GM21360 (cell line): Measurements from ENCODE around the gene LRMDA.

Experiments used
- ATAC-seq: cut with Tn5 transposase; IDR thresholded peaks from one replicate; pipeline ENCODE4 v1.9.1; 2021; ENCODE audit warnings: mild to moderate bottlenecking, moderate library complexity; ENCODE audit not compliant: unreplicated experiment

Gene LRMDA

DNA sequence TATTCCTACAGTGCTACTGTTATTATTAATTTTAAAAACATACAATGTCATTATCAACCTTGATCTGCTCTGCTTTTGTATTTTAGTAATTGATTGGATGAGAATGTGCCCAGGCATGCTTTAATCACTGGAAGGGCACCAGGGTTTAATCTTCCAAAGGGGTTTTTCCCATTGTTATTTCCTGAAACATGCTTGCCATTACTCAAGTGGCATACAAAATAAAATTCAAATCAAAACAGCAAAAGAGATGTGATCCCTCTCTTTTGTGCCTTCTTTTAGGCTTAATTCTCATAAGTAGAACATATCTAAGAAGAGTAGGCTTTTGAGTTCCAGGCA, 963.3 kb downstream of the LRMDA start:
- ATAC-seq = no peak

DNA sequence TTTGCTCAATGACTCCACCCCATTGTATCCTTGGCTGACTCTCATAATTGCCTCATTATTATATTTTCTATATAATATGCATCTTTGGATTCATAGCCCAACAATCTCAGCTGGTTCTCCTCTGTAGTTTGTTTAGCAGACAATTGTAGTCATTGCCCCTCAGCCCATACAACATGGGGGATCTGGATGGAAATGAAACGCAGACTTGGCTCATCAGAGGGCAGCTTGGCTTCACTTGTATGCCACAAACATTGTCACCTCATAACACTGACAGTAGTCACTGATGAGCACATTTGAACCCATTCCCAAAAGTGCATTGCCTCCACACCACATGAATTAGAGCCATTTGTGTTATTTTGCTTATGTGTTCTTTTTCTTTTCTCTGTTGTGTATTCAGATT, 963.8 kb downstream of the LRMDA start:
- ATAC-seq = no peak

DNA sequence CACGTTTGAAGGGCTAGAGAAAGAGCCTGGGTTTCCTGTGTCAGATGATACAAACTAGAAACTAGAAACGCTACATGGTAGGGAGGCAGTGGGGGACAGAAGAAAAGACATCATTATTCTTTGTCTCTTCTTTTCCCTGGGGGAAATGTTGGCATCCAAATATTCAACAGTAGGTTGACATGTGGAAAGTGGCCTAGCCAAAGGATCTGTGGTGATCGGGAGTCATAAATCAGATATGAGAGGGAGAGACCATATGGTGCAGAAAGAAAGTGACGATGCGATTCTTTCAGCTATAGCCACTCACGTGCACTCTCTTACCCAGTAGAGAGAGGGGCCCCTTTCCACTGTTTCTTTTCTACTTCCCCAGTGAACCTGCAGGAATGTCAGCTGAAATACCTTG, 964.7 kb downstream of the LRMDA start:
- no peak for ATAC-seq

DNA sequence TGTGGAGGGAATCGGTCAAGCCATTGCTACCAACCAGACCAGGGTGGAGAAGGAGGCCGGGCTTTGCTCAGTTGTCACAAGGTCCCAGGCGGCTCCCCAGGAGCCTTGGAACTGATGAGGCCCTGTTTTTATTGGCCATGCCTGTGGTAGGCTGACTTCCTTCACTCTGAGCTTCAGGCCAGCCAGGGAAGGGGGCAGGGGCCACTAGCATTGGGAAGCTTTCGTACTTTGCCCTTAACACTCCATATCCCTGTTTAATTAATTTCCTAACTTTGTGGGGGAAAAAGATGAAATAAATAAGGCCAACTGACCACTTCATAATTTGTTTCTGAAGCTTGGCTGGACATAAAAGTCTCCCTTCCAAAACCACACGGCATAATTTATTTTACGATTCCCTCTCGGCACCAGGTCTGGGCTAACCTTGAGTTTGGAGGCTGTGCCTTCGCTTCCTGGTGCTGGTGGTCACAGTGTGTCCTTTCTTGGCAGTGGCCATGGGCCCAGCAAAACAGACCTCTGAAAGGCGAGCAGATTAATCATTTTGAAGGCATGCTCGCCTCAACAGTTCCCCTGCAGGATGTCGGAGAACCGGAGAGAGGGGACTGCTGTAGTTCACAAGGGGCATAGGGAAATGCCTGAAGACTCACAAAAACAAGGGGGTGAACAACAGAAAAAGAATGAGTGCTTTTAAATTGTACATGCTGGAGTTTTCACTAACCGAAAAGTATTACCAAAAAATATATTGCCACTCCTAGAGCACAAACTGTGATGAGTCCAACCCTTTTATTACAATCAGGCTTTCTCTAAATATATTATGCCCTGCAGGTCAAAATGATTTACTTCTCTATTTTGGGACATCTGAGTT, 966.0 kb downstream of the LRMDA start:
- no peak for ATAC-seq

DNA sequence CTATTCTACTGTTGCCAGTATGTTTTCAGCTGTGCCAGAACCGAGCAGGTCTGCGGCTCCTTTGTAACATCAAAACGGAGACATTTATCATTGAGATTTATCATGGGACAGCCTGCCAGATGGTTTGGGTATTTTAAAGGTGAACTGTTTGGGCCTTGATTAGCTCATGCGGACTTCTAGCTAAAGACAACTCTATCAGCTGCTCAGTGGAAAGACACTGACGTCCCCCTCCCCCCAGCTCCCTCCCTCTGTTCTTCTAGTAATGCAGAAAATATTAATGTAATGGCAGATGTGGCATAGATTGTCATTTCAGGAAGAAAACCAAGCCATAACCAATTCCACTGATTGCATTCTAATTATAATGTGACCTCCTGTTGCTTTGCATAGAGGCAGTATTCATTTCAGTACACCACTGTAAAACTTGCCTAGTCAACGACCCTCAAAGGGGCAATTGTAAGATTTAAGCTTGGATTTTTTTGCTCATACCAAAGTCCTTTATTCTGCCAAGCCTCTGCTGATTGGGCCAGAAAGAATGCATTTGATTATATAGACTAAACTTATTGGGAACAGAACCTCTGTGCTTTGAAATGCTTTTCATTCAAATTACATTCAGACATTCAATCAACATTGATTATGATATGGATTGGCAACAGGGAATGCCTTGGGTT, 966.8 kb downstream of the LRMDA start:
- ATAC-seq = no peak

DNA sequence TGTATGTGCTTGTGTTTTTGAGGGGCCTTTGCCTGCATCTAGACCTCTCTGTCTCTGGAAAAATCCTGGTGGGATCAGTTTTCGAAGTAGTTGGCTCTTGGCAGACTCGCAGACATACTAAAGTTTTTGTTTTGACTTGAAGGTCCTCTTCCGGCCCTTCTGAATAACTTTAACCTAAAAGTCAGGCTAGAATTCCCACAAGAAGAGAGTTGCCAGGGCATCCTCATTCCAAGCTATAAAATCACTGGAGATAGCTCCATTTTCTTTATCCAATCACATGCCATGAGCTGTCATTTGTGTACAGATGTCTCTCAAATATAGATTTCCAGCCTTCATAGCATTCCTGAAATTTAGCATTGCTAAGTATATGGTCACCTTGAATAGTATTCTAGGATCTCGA, 967.8 kb downstream of the LRMDA start:
- no peak for ATAC-seq

DNA sequence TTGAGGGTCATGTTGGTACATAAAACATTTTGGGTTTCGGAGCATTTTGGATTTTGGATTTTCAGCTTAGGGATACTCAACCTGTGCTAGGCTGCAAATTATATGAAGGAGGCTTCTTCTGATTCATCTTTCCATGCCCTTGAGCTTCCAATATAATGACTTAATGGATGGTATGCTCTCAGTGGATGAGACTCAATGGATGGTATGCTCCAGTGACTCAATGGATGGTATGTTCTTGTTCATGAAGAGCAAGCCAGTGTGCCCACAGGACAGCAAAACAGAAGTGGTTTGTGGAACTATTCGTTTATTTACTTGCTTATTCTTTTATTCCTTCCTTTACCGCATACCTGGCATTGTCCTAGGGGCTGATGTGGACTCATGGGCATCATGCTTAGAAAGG, 969.6 kb downstream of the LRMDA start:
- no peak for ATAC-seq

DNA sequence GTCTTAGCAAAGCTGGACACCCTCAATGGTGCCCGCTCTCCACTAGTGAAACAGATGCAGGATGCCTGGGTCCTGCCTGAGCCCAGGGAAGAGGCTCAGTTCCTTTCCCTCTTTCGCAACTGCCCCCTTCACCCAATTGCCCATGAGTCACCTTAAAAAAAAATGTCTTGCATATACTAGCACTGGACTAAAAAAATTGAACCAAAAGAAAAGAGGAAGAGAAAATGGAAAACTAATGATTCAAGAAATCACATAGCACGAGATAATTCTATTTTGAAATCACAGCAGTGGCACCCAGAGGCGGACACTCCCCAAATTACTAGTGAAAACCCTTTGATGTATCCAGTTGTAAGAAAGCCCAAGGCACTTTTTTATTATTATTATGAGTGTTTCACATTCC, 972.5 kb downstream of the LRMDA start:
- ATAC-seq = no peak

DNA sequence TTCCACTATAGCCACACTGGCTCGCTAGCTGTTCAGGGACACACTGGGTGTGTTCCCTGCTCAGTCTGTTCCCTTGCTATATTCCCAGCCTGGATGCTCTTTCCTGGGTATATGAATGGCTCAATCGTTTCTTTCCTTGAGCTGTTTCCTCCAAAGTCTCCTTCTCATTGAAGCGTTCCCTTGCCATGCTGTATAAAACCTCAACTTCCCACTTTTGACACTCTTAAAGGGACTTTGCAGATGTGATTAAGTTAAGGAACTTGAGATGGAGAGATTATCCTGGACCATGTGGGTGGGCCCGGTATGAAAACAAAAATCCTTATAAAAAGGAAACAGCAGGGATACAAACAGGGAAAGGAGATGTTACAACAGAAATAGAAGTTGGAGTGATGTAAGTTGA, 973.1 kb downstream of the LRMDA start:
- no peak for ATAC-seq

DNA sequence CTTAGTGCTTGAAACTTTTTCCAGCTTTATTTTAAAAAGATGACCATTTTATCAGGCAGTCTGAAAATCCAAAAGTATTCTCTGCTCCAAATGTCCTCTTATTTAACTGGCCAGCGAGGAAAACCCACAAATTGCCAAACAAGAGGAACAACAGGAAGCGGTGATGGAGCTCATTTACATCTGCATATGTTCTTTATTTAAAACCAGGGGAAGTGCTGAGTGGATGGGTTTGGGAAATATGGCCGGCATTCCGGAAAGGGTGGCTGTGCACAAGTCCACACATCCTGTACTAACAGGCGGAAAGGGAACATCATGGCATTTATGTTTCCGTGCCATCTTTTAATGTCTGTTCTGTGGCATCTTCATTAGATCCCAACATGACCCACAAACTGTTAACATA, 974.5 kb downstream of the LRMDA start:
- ATAC-seq = no peak

DNA sequence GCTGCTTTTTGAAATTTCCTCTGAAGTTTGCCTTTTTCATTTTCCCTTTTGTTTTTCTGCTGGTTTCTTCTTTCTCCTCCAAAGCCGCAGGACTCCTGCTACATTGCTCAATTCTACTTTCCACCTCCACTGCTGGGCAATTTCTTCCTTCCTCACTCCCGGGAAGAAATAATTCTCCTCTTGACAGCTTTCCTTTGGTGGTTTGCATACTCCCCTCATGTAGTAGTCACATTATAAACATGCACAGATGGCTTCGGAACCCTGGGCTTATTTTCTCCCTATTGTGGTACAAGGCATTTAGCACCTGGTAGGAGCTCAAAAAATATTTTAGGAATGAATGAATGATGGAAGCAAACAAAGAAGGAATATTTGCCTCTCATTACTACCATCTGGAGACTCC, 977.2 kb downstream of the LRMDA start:
- ATAC-seq = no peak

DNA sequence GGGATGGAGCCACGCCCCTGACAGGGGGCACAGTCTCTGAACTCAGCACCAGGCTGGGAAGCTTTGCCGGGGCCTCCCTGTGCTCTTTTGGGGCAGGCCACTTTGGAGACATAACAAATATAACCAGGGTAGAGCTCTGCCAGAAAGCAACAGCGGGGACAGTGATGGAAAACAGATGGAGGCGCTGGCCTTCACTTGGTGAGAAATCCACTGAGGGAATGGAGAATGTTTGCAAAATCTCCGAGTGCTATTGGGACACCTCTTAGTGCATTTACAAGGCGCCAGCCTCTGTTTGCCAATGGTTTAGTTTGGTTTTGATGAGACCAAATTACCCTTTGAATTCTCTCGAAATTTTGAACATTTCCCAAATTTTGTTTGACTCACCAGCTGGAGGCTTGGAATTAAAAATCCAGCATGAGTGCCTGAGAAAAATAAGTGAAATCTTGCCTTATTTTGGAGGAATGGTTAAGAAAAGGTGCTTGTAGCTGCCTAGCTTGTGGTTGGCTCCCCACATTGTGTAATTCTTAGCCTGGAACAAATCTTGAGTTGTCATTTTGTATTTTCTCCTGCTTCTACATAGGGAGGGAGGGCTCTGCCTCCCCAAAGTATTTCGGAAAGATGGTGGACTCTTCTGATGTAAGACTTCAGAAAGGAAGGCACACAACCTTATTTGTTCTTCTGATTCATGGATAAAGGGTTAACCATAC, 980.5 kb downstream of the LRMDA start:
- ATAC-seq = no peak

DNA sequence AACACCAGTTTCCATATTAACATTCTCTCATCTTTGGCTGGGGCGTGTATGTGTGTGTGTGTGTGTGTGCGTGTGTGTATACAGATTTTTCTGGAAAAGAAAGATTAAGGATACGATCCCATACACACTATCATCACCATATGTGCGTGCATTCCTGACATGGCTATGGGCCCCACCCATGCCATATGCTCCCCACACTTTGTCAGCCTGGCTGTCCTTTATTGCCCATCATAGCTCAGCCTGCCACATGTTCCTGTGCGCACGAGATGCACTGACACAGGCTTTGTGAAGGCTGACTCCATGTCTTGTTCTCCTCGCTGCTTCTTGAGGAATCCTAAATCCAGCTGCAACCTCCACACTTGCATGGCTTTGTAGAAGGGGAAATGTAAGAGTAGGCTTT, 984.1 kb downstream of the LRMDA start:
- no peak for ATAC-seq

DNA sequence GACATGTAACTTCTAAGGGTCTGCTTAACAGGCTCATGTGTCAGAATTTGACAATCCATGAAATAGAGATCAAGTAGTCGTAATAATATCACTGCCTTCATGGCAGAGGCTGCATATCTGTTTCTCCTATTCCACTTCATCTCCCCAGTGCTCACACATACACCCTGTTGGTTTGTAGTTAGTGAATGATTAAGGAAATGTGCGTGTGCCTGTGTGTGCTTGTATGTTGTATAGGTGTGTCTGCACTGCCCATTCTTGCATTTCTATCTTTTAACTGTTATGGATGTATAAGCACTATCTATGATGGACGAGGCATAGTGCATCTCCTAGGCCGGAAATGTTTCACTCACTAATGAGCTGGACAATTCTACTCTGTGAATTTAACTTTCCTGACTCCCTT, 985.2 kb downstream of the LRMDA start:
- ATAC-seq = no peak

DNA sequence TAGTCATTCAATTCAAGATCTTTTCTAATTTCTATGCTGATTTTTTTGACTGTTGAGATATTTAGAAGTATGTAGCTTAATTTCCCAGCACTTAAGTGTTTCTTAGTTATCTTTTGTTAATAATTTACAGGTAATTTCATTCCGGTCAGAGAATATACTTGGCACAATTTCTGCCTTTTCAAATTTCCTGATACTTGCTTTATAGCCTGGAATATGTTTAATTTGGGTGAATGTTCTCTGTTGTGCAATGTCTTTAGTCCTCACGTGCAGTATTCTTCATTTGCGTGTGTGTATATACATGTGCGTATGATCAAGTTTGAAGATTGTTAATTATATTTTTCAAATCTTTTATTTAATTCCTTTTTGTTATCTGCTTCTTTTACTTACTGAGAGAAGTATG, 989.3 kb downstream of the LRMDA start:
- no peak for ATAC-seq

DNA sequence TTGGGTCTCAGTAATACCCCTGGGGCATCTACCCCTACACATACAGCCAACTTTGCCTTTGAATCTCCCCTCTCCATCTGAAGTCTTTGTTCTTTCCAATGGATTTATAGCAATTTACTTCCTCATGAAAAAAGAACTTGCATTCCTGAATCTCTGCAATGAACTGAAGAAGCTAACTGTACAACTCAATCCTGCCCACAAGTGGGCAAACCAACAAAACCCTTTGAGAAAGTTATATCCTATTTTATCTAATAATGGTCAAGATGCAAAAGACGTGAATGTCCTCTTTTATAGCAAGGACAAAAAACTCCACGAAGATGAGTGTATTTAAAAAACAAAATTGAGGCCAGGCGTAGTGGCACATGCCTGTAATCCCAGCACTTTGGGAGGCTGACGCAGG, 991.3 kb downstream of the LRMDA start:
- no peak for ATAC-seq

DNA sequence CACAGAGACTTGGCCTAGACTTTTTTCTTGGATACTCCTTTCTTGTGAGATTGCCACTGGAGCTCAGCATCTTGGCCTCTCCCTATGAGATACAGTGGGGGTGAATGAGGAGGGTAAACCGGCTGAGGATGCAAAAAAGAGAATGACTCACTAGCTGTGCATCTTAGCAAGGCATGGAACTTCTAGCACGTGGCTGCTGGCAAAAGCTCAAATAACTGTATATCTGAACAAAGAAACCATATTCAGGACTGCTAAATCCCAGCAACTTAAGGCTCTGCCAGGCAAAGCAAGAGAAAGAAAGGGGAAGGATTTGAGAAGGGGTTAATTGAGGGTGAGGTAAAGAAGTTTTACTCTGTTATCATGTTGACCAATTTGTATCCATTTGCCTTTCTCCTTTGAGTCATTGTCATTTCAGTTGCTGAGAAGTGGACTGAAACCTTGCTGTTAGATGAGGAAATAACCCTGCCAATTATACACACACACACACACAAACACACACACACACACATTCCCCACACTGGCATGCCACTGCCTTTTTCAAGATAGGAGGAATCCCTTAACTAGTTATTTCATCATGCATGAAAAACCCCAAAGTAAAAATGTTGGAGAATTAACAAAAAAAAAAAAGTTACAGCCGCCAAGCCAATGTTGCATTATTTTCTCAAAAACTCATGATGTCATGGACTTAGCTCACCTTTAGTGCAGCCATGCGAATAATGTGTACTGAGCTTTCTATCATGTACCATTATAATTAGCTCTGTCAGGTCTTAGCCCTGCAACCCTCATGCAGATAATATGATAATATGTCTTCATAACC, 997.3 kb downstream of the LRMDA start:
- no peak for ATAC-seq

DNA sequence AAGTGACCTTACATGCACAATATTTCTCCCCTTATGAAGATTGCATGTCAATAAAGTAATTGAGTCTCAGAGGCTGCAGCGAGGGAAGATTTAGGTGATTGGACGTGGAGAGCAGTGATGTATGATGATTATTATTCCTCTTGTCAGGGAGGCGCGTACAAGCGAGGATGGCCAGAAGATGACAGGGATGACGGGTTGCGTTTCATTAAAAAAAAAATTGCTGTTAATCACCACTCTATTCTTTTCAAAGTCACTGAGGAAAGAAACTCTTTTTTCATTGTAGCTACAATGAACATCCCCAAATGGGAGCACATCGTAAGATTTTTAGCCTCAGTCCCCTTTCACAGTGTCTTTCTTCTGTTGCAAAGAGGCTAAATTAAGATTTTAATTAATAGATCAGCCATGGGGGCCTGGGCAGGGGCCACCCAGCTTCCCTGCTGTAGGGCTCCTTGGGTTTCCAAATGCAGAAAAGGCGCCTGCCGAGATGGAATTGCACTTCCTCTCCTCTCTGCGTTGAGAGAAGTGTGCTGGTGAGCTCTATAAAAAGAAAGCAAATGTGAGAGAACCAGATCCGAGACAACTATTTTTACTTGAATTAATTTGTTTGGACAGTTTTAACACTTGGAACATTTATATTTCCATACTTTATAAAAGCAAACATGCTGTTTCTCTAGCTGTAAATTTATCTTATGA, 998.1 kb downstream of the LRMDA start:
- ATAC-seq = no peak

DNA sequence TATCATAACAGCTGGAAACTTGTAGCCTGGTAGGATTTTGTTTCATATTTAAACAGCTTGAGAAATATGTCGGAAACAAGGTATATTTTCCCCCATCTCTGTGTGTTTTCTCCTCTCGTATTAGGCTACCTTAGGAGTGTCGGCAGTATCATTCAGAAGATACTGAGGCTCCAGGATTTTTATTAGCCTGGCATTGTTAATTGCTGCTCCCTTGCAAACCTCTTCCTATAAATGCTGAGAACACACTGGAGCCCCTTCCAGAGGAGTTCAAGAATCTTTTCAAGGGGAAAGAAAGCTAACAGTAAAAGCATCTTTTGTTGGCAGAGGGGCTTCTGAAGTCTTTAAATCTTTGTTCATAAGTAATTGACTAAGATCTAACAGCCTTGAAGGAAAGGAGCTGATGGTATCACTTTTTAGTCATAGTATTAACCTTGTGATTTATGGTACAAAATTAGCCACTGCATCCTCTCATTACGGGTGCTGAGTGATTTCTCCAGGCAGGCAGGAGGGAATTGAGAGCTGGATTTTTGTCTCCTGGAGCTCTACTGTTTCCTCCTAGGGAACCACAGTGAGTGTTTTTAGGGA, 998.7 kb downstream of the LRMDA start:
- no peak for ATAC-seq
